ENCODE data around the gene MUC6. TPM values are rescaled to one million over a fixed set of nuclear protein-coding genes. Genes with fewer than 3 reads are reported as not detected.

MUC6 gene
- total and polyA plus RNA-seq, 10 of the 15 experiments (the other 5 are each of a cell fraction or from before 2014, with no cell fraction given), result 0.03 TPM; not detected in 8

DNA sequence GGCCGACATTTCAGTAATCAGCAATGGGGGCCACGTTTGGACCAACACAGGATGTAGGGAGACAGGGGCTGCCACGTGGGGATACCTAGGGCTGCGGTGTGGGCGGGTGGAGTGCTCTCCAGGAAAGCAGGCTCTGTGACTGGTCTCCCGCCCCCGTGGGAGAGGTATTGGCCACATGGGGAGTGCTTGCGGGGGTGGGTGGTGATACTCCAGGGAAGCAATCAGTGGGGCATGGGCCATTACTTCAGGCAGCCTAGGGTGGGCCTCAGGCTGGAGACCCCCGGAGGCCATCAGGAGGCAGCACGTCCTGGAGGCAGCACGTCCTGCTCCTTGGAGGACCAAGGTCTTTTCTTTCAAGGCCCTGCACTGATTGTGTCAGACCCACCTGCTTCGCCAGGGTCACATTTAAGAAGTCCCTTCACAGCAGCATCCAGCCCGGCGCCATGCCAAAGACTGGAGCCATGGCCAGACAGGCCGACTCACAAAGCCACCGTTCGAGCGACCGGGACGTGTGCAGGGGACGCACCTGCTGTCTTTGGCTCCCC lies 35.1 kb upstream of the MUC6 start:
- no peaks in the 10 kb centered on the region for H3K9me3 ChIP-seq (replicated peaks; ENCODE audit: control insufficient read depth, insufficient read depth, low read length)
- H4K20me1 ChIP-seq (ENCODE audit: control insufficient read depth, insufficient read depth), result no peaks in the 10 kb centered on the region
- no peak overlapping the region for H3K27ac ChIP-seq (ENCODE audit: control insufficient read depth, insufficient read depth)
- no peaks in the 10 kb centered on the region for H3K4me1 ChIP-seq (ENCODE audit: control insufficient read depth, insufficient read depth, low read length)
- intact Hi-C loops (cut with micrococcal nuclease; ENCODE audit: unreplicated experiment), result no loop called here
- CTCF ChIA-PET, result no interaction called here
- H2AFZ ChIP-seq (ENCODE audit: control insufficient read depth, low read depth, low read length), result no peak overlapping the region
- no peaks in the 10 kb centered on the region for H3K27me3 ChIP-seq (replicated peaks in 1 of 2; ENCODE audit: control insufficient read depth in 2 of 2, insufficient read depth in 2 of 2, low read length in 1 of 2)
- no peaks in the 10 kb centered on the region for H3K36me3 ChIP-seq (ENCODE audit: control insufficient read depth in 2 of 2, insufficient read depth in 2 of 2, low read length in 1 of 2)
- H3K4me2 ChIP-seq (ENCODE audit: control insufficient read depth, insufficient read depth), result no peak overlapping the region
- BruUV-seq (replicated peaks), result no TSS peak
- H3K4me3 ChIP-seq, result no peak overlapping the region
- FAIRE-seq (no peak), ATAC-seq (no peak), DNase-seq (ENCODE audit: low read depth, low spot score) (no peak)
- in situ Hi-C loops (cut with MboI), result no loop called here
- POLR2A ChIA-PET, result no interaction called here
- WGBS (ENCODE audit: insufficient coverage, insufficient replicate concordance, low lambda C conversion rate, missing lambda C conversion rate), result 29% methylated on average over 21 of the region's 21 CpGs
- SMC1A ChIA-PET (ENCODE audit: uncharacterized antibody, unreplicated experiment), result no interaction called here
- no peaks in the 10 kb centered on the region for H3K79me2 ChIP-seq (ENCODE audit: control insufficient read depth, insufficient read depth, low read length)
- RAD21 ChIA-PET (ENCODE audit: unreplicated experiment), result no interaction called here
- no peak overlapping the region for H3K9ac ChIP-seq (ENCODE audit: control insufficient read depth, insufficient read depth, low read length)
- TF ChIP-seq BRCA1 (IDR thresholded peaks at IDR 0.05; ENCODE audit: low read depth, low read length) (no peak), SMC3 (IDR thresholded peaks at IDR 0.05; ENCODE audit: borderline replicate concordance, low read length) (no peak), HDGF (IDR thresholded peaks at IDR 0.05) (no peak), SREBF2 (IDR thresholded peaks at IDR 0.05; ENCODE audit: low read length) (no peak), SIX5 (IDR thresholded peaks at IDR 0.05; ENCODE audit: low read depth, low read length, severe bottlenecking) (no peak), JUNB (IDR thresholded peaks at IDR 0.05) (no peak), GATAD2B (conservative IDR thresholded peaks at IDR 0.05; ENCODE audit: low read depth) (no peak), NFYA (IDR thresholded peaks at IDR 0.05; ENCODE audit: borderline replicate concordance, low read depth, low read length) (no peak), MEF2B (IDR thresholded peaks at IDR 0.05; ENCODE audit: partially characterized antibody, poor library complexity, severe bottlenecking) (no peak), SREBF1 (IDR thresholded peaks at IDR 0.05; ENCODE audit: low read length) (no peak), TCF12 (IDR thresholded peaks at IDR 0.05; ENCODE audit: low read depth, low read length) (no peak), POLR2AphosphoS5 (IDR thresholded peaks at IDR 0.05; ENCODE audit: low read length) (no peak), RCOR1 (conservative IDR thresholded peaks at IDR 0.05; ENCODE audit: low read depth, low read length) (no peak)
- TF ChIP-seq, protein P1, sequence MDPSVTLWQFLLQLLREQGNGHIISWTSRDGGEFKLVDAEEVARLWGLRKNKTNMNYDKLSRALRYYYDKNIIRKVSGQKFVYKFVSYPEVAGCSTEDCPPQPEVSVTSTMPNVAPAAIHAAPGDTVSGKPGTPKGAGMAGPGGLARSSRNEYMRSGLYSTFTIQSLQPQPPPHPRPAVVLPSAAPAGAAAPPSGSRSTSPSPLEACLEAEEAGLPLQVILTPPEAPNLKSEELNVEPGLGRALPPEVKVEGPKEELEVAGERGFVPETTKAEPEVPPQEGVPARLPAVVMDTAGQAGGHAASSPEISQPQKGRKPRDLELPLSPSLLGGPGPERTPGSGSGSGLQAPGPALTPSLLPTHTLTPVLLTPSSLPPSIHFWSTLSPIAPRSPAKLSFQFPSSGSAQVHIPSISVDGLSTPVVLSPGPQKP (IDR thresholded peaks at IDR 0.05; ENCODE audit: low read depth, low read length), result no peak
- TF ChIP-seq, protein P2, sequence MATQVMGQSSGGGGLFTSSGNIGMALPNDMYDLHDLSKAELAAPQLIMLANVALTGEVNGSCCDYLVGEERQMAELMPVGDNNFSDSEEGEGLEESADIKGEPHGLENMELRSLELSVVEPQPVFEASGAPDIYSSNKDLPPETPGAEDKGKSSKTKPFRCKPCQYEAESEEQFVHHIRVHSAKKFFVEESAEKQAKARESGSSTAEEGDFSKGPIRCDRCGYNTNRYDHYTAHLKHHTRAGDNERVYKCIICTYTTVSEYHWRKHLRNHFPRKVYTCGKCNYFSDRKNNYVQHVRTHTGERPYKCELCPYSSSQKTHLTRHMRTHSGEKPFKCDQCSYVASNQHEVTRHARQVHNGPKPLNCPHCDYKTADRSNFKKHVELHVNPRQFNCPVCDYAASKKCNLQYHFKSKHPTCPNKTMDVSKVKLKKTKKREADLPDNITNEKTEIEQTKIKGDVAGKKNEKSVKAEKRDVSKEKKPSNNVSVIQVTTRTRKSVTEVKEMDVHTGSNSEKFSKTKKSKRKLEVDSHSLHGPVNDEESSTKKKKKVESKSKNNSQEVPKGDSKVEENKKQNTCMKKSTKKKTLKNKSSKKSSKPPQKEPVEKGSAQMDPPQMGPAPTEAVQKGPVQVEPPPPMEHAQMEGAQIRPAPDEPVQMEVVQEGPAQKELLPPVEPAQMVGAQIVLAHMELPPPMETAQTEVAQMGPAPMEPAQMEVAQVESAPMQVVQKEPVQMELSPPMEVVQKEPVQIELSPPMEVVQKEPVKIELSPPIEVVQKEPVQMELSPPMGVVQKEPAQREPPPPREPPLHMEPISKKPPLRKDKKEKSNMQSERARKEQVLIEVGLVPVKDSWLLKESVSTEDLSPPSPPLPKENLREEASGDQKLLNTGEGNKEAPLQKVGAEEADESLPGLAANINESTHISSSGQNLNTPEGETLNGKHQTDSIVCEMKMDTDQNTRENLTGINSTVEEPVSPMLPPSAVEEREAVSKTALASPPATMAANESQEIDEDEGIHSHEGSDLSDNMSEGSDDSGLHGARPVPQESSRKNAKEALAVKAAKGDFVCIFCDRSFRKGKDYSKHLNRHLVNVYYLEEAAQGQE (IDR thresholded peaks at IDR 0.05; ENCODE audit: low read depth, low read length), result no peak
- TF ChIP-seq, protein P3, sequence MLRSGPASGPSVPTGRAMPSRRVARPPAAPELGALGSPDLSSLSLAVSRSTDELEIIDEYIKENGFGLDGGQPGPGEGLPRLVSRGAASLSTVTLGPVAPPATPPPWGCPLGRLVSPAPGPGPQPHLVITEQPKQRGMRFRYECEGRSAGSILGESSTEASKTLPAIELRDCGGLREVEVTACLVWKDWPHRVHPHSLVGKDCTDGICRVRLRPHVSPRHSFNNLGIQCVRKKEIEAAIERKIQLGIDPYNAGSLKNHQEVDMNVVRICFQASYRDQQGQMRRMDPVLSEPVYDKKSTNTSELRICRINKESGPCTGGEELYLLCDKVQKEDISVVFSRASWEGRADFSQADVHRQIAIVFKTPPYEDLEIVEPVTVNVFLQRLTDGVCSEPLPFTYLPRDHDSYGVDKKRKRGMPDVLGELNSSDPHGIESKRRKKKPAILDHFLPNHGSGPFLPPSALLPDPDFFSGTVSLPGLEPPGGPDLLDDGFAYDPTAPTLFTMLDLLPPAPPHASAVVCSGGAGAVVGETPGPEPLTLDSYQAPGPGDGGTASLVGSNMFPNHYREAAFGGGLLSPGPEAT (IDR thresholded peaks at IDR 0.05; ENCODE audit: low read depth), result no peak
- TF ChIP-seq, protein P4, sequence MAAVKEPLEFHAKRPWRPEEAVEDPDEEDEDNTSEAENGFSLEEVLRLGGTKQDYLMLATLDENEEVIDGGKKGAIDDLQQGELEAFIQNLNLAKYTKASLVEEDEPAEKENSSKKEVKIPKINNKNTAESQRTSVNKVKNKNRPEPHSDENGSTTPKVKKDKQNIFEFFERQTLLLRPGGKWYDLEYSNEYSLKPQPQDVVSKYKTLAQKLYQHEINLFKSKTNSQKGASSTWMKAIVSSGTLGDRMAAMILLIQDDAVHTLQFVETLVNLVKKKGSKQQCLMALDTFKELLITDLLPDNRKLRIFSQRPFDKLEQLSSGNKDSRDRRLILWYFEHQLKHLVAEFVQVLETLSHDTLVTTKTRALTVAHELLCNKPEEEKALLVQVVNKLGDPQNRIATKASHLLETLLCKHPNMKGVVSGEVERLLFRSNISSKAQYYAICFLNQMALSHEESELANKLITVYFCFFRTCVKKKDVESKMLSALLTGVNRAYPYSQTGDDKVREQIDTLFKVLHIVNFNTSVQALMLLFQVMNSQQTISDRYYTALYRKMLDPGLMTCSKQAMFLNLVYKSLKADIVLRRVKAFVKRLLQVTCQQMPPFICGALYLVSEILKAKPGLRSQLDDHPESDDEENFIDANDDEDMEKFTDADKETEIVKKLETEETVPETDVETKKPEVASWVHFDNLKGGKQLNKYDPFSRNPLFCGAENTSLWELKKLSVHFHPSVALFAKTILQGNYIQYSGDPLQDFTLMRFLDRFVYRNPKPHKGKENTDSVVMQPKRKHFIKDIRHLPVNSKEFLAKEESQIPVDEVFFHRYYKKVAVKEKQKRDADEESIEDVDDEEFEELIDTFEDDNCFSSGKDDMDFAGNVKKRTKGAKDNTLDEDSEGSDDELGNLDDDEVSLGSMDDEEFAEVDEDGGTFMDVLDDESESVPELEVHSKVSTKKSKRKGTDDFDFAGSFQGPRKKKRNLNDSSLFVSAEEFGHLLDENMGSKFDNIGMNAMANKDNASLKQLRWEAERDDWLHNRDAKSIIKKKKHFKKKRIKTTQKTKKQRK (IDR thresholded peaks at IDR 0.05; ENCODE audit: low read depth, low read length), result no peak
